ENCODE results near the gene EDC3. TPM values are rescaled to one million over a fixed set of nuclear protein-coding genes. Genes with fewer than 3 reads are reported as not detected.

Gene EDC3
- total RNA-seq, 1 experiment from 2014 or later, result 45.1 TPM

DNA sequence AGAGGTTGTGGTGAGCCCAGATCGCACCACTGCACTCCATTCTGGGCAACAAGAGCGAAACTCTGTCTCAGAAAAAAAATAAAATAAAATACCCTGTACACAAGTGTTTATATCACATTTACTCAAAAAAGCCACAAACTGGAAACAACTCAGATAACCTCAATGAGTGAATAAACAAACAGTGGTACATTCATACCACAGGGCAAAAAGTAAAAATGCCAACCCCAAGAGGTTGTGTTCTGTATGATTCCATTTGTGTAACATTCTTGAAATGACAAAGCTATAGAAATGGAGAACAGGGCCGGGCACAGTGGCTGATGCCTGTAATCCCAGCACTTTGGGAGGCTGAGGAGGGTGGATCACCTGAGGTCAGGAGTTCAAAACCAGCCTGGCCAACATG is 12.9 kb downstream of the EDC3 start:
- Histone ChIP-seq H3K27ac (ENCODE audit: low read depth, low read length) (no peak overlapping the region), H3K36me3 (ENCODE audit: control insufficient read depth in 1 of 2, insufficient read depth in 2 of 2, low read length in 2 of 2) (peaks cover 0 to 12% of the 10 kb centered on the region in 2 experiments; a peak in 3 of 4 replicates), H3K27me3 (ENCODE audit: insufficient read depth, low read length) (no peaks in the 10 kb centered on the region), H3K79me2 (ENCODE audit: insufficient read depth, low read length) (peaks cover 74% of the 10 kb centered on the region), H3K9me3 (ENCODE audit: control insufficient read depth in 1 of 2, insufficient read depth in 1 of 2, low read depth in 1 of 2, low read length in 2 of 2) (no peaks in the 10 kb centered on the region), H3K9ac (ENCODE audit: low read length) (no peak overlapping the region), H2AFZ (ENCODE audit: low read depth, low read length, poor library complexity, severe bottlenecking) (no peak overlapping the region), H3K4me1 (ENCODE audit: control insufficient read depth in 1 of 2, insufficient read depth in 2 of 2, low read length in 2 of 2) (no peaks in the 10 kb centered on the region), H3K9me2 (ENCODE audit: insufficient read depth) (no peaks in the 10 kb centered on the region), H3K4me3 (replicated peaks in 1 of 2; ENCODE audit: low read depth in 1 of 2, low read length in 2 of 2) (no peak overlapping the region), H4K20me1 (ENCODE audit: insufficient read depth) (peaks cover 4% of the 10 kb centered on the region; the same call in 1 of the 2 replicates), H3K4me2 (ENCODE audit: low read length) (no peak overlapping the region)
- TF ChIP-seq RAD21 (IDR thresholded peaks at IDR 0.05; ENCODE audit: low read depth) (no peak), SRF (IDR thresholded peaks at IDR 0.05; ENCODE audit: low read depth) (no peak), POLR2AphosphoS5 (IDR thresholded peaks at IDR 0.05; ENCODE audit: low read depth, low read length) (no peak), ZFX (IDR thresholded peaks at IDR 0.05) (no peak), SP1 (IDR thresholded peaks at IDR 0.05; ENCODE audit: low read depth) (no peak), TCF7L2 (IDR thresholded peaks at IDR 0.05; ENCODE audit: borderline replicate concordance, extremely low read depth, insufficient read depth, insufficient read length) (no peak), YY1 (IDR thresholded peaks at IDR 0.05; ENCODE audit: extremely low read depth, insufficient replicate concordance, low read depth, low read length) (no peak), EZH2 (IDR thresholded peaks at IDR 0.05) (no peak)
- TF ChIP-seq, protein P1, sequence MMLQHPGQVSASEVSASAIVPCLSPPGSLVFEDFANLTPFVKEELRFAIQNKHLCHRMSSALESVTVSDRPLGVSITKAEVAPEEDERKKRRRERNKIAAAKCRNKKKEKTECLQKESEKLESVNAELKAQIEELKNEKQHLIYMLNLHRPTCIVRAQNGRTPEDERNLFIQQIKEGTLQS (IDR thresholded peaks at IDR 0.05), result no peak
- TF ChIP-seq, protein P2, sequence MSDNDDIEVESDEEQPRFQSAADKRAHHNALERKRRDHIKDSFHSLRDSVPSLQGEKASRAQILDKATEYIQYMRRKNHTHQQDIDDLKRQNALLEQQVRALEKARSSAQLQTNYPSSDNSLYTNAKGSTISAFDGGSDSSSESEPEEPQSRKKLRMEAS (IDR thresholded peaks at IDR 0.05), result no peak
- intact Hi-C loops (cut with micrococcal nuclease), result no loop called here
- no peak for DNase-seq (ENCODE audit: low read depth, low spot score)
- POLR2A ChIA-PET, result no interaction called here
- CTCF ChIA-PET, result no interaction called here
- no peak for ATAC-seq
- RAD21 ChIA-PET (ENCODE audit: low non-redundant PET in 1 of 2, low total read pairs in 2 of 2, uncharacterized antibody in 2 of 2, unreplicated experiment in 2 of 2), result no interaction called here
- no TSS peak for BruUV-seq (replicated peaks)

DNA sequence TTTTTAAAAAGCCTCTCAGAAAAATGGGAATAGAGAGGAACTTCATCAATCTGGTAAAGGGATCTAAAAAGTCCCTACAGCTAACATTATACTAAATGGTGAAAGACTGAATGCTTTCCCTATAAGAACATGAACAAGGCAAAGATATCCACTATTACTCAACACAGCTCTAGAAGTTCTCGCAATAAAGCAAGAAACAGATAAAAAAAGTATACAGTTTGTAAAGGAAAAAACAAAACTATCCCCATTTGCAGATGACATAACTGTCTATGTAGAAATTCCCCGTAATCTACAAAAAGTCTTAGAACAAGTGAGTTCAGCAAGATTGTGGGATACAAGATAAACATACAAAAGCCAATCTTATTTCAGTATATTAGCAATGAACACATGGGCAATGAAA is 15.4 kb downstream of the EDC3 start:
- Histone ChIP-seq H3K4me3 (replicated peaks in 1 of 2; ENCODE audit: low read depth in 1 of 2, low read length in 2 of 2) (no peak overlapping the region), H2AFZ (ENCODE audit: low read depth, low read length, poor library complexity, severe bottlenecking) (no peak overlapping the region), H3K4me1 (ENCODE audit: control insufficient read depth in 1 of 2, insufficient read depth in 2 of 2, low read length in 2 of 2) (no peaks in the 10 kb centered on the region), H3K36me3 (ENCODE audit: control insufficient read depth in 1 of 2, insufficient read depth in 2 of 2, low read length in 2 of 2) (peaks cover 0 to 9% of the 10 kb centered on the region in 2 experiments; a peak in 2 of 4 replicates), H3K4me2 (ENCODE audit: low read length) (no peak overlapping the region), H3K9me2 (ENCODE audit: insufficient read depth) (no peaks in the 10 kb centered on the region), H3K9ac (ENCODE audit: low read length) (no peak overlapping the region), H3K9me3 (ENCODE audit: control insufficient read depth in 1 of 2, insufficient read depth in 1 of 2, low read depth in 1 of 2, low read length in 2 of 2) (no peaks in the 10 kb centered on the region), H3K79me2 (ENCODE audit: insufficient read depth, low read length) (peaks cover 87% of the 10 kb centered on the region), H3K27me3 (ENCODE audit: insufficient read depth, low read length) (no peaks in the 10 kb centered on the region), H3K27ac (ENCODE audit: low read depth, low read length) (no peak overlapping the region), H4K20me1 (ENCODE audit: insufficient read depth) (peaks cover 4% of the 10 kb centered on the region; the same call in 1 of the 2 replicates)
- CTCF ChIA-PET, result no interaction called here
- intact Hi-C loops (cut with micrococcal nuclease), result no loop called here
- RAD21 ChIA-PET (ENCODE audit: low non-redundant PET in 1 of 2, low total read pairs in 2 of 2, uncharacterized antibody in 2 of 2, unreplicated experiment in 2 of 2), result no interaction called here
- DNase-seq (ENCODE audit: low read depth, low spot score) (no peak), ATAC-seq (no peak)
- POLR2A ChIA-PET, result no interaction called here
- BruUV-seq (replicated peaks), result no TSS peak
- TF ChIP-seq ZNF274 (IDR thresholded peaks at IDR 0.05; ENCODE audit: low read depth, low read length) (no peak), SP1 (IDR thresholded peaks at IDR 0.05; ENCODE audit: low read depth) (no peak), ZFX (IDR thresholded peaks at IDR 0.05) (no peak), RAD21 (IDR thresholded peaks at IDR 0.05; ENCODE audit: low read depth) (no peak), YY1 (IDR thresholded peaks at IDR 0.05; ENCODE audit: extremely low read depth, insufficient replicate concordance, low read depth, low read length) (no peak), CBX3 (IDR thresholded peaks at IDR 0.05; ENCODE audit: low read depth) (no peak)
- TF ChIP-seq, protein P2 (IDR thresholded peaks at IDR 0.05), result no peak
- TF ChIP-seq, protein P3, sequence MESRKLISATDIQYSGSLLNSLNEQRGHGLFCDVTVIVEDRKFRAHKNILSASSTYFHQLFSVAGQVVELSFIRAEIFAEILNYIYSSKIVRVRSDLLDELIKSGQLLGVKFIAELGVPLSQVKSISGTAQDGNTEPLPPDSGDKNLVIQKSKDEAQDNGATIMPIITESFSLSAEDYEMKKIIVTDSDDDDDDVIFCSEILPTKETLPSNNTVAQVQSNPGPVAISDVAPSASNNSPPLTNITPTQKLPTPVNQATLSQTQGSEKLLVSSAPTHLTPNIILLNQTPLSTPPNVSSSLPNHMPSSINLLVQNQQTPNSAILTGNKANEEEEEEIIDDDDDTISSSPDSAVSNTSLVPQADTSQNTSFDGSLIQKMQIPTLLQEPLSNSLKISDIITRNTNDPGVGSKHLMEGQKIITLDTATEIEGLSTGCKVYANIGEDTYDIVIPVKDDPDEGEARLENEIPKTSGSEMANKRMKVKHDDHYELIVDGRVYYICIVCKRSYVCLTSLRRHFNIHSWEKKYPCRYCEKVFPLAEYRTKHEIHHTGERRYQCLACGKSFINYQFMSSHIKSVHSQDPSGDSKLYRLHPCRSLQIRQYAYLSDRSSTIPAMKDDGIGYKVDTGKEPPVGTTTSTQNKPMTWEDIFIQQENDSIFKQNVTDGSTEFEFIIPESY (IDR thresholded peaks at IDR 0.05; ENCODE audit: extremely low read depth, insufficient replicate concordance, low read length), result no peak
- TF ChIP-seq, protein P4, sequence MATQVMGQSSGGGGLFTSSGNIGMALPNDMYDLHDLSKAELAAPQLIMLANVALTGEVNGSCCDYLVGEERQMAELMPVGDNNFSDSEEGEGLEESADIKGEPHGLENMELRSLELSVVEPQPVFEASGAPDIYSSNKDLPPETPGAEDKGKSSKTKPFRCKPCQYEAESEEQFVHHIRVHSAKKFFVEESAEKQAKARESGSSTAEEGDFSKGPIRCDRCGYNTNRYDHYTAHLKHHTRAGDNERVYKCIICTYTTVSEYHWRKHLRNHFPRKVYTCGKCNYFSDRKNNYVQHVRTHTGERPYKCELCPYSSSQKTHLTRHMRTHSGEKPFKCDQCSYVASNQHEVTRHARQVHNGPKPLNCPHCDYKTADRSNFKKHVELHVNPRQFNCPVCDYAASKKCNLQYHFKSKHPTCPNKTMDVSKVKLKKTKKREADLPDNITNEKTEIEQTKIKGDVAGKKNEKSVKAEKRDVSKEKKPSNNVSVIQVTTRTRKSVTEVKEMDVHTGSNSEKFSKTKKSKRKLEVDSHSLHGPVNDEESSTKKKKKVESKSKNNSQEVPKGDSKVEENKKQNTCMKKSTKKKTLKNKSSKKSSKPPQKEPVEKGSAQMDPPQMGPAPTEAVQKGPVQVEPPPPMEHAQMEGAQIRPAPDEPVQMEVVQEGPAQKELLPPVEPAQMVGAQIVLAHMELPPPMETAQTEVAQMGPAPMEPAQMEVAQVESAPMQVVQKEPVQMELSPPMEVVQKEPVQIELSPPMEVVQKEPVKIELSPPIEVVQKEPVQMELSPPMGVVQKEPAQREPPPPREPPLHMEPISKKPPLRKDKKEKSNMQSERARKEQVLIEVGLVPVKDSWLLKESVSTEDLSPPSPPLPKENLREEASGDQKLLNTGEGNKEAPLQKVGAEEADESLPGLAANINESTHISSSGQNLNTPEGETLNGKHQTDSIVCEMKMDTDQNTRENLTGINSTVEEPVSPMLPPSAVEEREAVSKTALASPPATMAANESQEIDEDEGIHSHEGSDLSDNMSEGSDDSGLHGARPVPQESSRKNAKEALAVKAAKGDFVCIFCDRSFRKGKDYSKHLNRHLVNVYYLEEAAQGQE (IDR thresholded peaks at IDR 0.05; ENCODE audit: low read depth), result no peak
